Inflammatory macrophage (primary cell): ENCODE measurements around the gene CIDEA.
"Not testable (repeated sequence)": the region's sequence is repeated elsewhere in the genome, so short reads cannot be mapped to it uniquely, and the experiment has no call there.

Source experiments
- DNase-seq, 2 donors: peaks; one replicate each; pipeline ENCODE4 v3.0.0-alpha.2; 2020 to 2022
- total RNA-seq, 18 experiments: gene quantifications; one replicate each; lab custom pipeline; 2026; ENCODE audit warnings: mixed read lengths in 6 of 18, inconsistent platforms in 2 of 18; lab: John Stamatoyannopoulos, UW

Gene CIDEA, protein sequence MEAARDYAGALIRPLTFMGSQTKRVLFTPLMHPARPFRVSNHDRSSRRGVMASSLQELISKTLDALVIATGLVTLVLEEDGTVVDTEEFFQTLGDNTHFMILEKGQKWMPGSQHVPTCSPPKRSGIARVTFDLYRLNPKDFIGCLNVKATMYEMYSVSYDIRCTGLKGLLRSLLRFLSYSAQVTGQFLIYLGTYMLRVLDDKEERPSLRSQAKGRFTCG
- total RNA-seq: 0 to 0.12 (median 0) reads per million in 18 experiments

GRCh38 chr18:12254136-12254819, at the start of gene CIDEA:
Gene CIDEA (plus strand): TSS chr18:12254361. CDS start chr18:12254384, 23 bp downstream.
- no peak for DNase-seq

DNA sequence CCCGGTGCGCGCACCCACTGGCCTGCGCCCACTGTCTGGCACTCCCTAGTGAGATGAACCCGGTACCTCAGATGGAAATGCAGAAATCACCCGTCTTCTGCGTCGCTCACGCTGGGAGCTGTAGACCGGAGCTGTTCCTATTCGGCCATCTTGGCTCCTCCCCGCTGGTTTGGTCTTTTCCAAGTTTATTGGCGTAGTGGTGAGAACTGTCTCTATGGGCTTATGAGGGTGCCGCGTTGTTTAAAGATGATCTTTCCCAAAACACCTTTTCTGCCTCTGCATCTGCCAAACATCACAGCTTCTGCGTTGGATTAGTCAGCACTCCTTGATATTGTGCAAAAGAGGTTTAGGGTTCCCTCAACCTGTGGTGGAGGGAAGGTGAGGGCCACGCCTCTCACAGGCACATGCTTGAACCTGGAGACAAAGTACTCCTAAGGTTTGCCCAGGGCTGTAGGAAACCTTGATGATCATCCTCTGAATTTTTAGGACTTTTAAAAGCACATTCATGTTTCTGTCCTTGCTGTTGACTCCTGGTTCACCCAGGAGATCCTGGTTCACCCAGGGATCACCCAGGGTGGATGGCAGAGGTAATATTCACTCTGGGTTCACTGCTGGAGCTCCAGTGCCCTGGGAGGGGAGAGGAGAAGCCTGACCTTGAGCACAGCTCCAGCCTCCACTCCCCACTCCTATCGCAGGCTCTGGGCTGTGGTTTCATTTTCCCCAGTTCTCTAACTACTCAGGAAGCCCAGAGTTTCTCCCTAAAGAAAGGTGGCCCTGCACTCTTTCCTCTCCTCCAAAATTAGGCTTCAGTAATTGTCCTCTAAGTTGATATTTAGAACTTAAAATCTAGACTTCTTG, 45.6 kb upstream of the CIDEA start:
- DNase-seq: not testable (repeated sequence)

GRCh38 chr18:12212308-12212707, 41.9 kb upstream of the CIDEA start:
- DNase-seq: not testable (repeated sequence)

GRCh38 chr18:12214296-12215005, 39.7 kb upstream of the CIDEA start:
- not testable (repeated sequence) for DNase-seq

DNA sequence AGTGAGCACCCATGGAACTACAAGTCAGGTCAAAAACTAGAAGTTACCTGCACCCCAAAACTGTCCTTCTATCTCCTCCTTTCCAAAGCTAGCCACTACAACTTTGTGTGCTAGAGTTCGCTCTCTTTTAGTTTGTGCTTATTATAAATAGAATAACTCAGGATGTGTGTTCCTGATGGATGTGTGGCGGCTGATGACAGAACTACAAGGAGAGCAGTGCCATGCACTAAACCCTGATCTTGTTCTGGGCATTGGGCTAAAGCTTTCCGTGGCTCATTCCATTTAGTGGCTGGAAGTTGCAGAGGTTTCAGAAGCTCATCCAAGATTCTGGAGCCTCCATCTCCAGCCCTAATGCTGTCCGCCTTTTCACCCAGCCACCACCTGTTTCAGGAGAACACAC, 37.7 kb upstream of the CIDEA start:
- not testable (repeated sequence) for DNase-seq

GRCh38 chr18:12218603-12219002, 35.6 kb upstream of the CIDEA start:
- DNase-seq: not testable (repeated sequence)

GRCh38 chr18:12222041-12222440, 32.1 kb upstream of the CIDEA start:
- DNase-seq: not testable (repeated sequence)

- not testable (repeated sequence) for DNase-seq
Measured at GRCh38 chr18:12223326-12223725, 30.8 kb upstream of the CIDEA start.

- not testable (repeated sequence) for DNase-seq
Measured at GRCh38 chr18:12226807-12227206, 27.4 kb upstream of the CIDEA start.

- DNase-seq: not testable (repeated sequence)
Measured at GRCh38 chr18:12227399-12228186, 26.6 kb upstream of the CIDEA start.

- DNase-seq: not testable (repeated sequence)
Measured at GRCh38 chr18:12228308-12228707, 25.9 kb upstream of the CIDEA start.

DNA sequence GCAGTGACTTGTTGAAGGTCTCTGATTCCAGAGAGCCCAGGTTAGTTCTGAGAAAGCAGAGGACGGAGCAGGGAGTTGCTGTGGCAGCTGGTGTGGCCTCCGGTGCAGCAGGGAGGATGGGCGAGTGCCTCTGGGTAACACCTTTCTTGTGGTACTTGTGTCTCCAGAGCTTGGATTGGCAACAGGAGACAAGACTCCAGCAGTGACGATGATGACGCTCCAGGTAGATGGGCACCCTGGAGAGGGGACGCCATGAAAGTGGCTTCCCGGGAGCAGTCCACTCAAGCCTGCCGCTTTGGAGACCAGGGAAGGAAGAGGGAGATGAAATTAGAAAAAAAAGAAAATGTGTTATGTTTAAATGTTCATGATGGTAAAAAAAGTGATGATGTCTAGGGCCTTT, 23.6 kb upstream of the CIDEA start:
- DNase-seq: not testable (repeated sequence)

DNA sequence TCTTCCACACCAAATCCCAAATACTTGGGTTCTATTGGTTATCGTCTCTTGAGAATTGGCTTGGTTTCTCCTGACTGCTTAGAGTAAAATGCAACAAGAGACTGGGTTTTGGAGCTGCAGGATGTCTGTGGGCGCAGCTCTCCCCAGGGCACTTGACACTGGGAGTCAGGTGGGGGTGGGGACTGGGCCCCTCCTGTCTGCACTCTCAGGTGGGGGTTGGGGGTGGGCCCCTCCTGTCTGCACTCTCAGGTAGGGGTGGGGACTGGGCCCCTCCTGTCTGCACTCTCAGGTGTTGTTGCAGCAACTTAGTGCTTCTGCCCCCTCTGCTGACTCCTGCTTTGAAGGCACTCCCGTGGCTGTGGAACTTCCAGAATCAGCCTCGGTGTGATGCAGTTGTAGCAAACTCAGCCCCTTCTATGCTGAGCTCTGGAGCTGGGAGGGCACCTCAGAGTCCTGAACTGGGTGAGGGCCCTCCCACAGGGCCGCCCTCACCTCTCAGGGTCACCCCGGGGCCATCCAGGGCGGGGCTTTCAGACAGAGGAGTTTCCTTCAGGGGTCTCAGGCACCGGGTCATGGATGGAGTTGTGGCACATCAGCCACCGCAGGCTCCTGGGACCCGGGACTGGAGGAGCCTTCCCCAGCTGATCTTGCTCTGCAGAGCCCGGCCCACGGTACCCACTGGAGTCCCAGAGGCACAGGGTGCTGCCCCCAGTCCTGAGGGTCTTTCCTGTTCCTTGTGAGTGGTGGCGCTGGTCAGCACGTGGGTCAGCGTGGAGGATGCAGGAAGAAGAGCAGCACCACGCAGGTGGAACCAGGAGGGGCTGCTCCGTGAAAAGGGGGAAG, 22.9 kb upstream of the CIDEA start:
- no peak for DNase-seq

- DNase-seq: no peak
Measured at GRCh38 chr18:12231986-12232385, 22.2 kb upstream of the CIDEA start.

GRCh38 chr18:12233378-12233777, 20.8 kb upstream of the CIDEA start:
- DNase-seq: no peak

DNA sequence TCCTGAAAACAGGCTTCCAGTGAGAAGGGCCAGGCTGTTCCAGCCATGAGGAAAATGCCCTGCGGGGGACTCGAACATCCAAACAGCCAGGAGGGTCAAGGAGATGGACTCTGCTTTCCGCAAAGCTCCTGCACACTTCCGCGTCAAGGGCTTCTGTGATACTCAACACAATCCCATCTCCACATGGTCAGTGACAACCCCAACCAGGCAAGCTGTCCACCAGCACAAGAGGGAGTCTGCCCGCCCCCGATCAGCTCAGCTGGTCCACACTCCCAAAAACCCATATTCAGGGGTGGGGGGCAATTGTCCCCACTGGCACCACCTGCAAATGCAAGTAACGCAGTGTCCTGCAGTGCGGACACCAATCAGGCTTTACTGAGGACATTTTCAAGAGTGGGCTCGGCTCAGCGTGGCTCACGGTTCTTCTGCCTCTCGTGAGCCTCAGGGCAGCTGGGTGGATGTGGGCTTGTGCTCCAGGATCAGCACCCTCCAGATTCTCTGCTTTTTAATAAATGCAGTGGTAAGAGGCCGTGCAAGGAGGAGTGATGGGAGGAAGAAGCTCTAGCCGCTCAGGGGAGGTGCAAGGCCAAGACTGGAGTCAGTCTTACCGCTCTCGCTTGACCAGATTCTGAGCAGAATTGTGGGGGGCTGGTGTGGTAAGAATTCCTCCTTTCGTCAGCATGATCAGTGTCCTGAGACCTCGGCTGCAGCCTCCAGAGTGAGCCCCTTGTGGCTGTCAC, 19.5 kb upstream of the CIDEA start:
- DNase-seq: no peak

DNA sequence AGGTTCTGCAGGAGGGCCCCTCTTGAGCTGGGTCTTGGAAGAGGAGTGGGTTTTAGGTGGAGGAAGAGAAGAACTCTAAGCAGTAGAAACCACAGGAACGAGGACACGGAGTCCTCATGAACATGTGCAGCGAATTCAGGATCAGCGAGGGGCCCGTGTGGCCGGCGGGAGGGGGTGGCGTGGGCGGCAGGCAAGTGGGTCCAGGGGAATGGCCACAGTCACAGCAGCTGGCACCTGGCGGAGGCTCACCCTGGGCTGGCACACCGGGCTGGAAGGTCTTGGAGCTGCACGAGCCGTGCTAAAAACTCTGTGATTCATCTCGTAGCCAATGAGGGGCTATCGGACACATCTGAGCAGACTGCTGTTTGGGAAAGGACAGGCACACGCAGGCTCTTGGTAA, 18.0 kb upstream of the CIDEA start:
- no peak for DNase-seq

DNA sequence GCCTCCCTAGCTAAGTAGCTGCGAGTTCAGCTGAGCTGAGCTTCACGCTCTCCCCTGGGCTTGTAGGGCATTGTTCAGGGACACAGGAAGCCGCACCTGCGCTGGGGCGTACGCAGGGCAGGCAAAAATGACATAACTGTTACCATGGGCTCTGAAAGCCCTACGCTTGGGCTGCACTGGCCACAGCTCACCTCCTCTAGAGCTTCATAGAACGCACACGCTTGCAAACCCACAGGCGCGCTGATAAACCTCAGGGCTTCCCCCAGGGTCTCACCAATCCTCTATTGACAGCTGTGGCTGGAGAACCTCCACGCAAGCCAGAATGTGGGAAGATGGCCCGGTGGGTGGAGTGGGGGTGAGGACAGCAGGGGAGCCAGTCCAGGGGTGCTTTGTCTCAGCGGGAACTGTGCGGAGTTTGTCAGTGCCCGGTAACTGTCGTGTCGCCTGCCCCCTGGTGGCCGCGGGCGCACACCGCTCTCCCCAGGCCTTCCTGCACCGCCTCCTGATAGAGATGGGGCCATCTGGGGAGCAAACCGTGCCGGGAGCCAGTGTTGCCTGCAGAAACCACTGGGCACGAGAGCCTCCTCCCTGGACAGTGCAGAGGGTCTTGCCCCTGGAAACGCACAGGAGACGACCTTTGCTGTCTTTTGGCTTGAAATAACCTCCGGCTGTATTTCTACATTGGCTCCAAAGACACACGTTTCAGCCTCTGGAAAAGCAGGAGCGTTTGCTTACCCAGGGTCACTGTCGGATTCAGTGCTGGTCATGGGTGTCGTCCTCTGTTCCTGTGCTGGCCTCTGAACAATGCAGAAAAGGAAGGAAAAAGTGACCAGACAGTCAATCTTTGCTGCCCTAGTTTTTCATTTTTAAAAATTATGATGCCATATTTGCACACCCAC, 17.0 kb upstream of the CIDEA start:
- DNase-seq: peak; percentile 66 to 68

- DNase-seq: peak; percentile 56 to 70
Measured at GRCh38 chr18:12238826-12239225, 15.3 kb upstream of the CIDEA start.
